GM12891 (cell line): ENCODE data around the gene RSPH6A.

Experiments used
- DNase-seq: peaks from one replicate; pipeline ENCODE4 v3.0.0; 2011; ENCODE audit warnings: low spot score; ENCODE audit not compliant: insufficient read length
- FAIRE-seq: peaks from 2 replicates; lab custom pipeline; 2011; peaks lifted over from hg19 to GRCh38; lab: Jason Lieb, UNC
- PAX5 ChIP-seq: IDR thresholded peaks from 2 replicates; pipeline ENCODE4 v1.6.1; 2011; ENCODE audit warnings: low read length, moderate library complexity, mild to moderate bottlenecking; ENCODE audit not compliant: insufficient read depth, severe bottlenecking
- POLR2A ChIP-seq: IDR thresholded peaks from 2 replicates; pipeline ENCODE4 v1.6.1; 2011; ENCODE audit warnings: low read depth, low read length, control low read depth
- POLR2AphosphoS5 ChIP-seq: IDR thresholded peaks from 2 replicates; pipeline ENCODE4 v1.6.1; 2011; ENCODE audit warnings: low read depth, low read length, control low read depth
- POU2F2 ChIP-seq: IDR thresholded peaks from 2 replicates; pipeline ENCODE4 v1.6.1; 2011; ENCODE audit warnings: low read depth, mild to moderate bottlenecking, control low read depth, low read length, moderate library complexity
- SPI1 ChIP-seq: IDR thresholded peaks from 2 replicates; pipeline ENCODE4 v1.6.1; 2011; ENCODE audit warnings: low read depth, low read length, control low read depth
- TAF1 ChIP-seq: IDR thresholded peaks from 2 replicates; pipeline ENCODE4 v1.6.1; 2011; ENCODE audit warnings: low read depth, low read length, control low read depth

Gene RSPH6A

GRCh38 chr19:45825263-45825605 lies 10.1 kb upstream of the RSPH6A start:
- FAIRE-seq (no peak), DNase-seq (no peak)
- TF ChIP-seq POU2F2 (no peak), TAF1 (no peak), POLR2AphosphoS5 (no peak), PAX5 (no peak), POLR2A (no peak), SPI1 (no peak)

- DNase-seq (no peak), FAIRE-seq (peak; percentile 43)
- no peak for TF ChIP-seq PAX5
These were observed 9.6 kb upstream of the RSPH6A start for GRCh38 chr19:45824531-45825262.

- TF ChIP-seq SPI1, result no peak
- no peak for TF ChIP-seq TAF1
- peak; percentile 32; the same call in 1 of the 2 replicates for TF ChIP-seq POLR2AphosphoS5
- no peak for TF ChIP-seq POLR2A
- no peak for TF ChIP-seq PAX5
- TF ChIP-seq POU2F2, result no peak
- DNase-seq (no peak), FAIRE-seq (no peak)
These were observed 8.9 kb upstream of the RSPH6A start for GRCh38 chr19:45824041-45824471.

GRCh38 chr19:45823182-45823581 lies 8.1 kb upstream of the RSPH6A start:
- TF ChIP-seq POLR2AphosphoS5 (no peak), PAX5 (no peak), POU2F2 (no peak), SPI1 (no peak), POLR2A (no peak)
- DNase-seq (no peak), FAIRE-seq (no peak)

GRCh38 chr19:45822716-45823115 lies 7.6 kb upstream of the RSPH6A start:
- no peak for TF ChIP-seq POU2F2
- TF ChIP-seq TAF1, result no peak
- no peak for TF ChIP-seq SPI1
- no peak for TF ChIP-seq POLR2AphosphoS5
- TF ChIP-seq POLR2A, result no peak
- no peak for TF ChIP-seq PAX5
- no peak for FAIRE-seq
- DNase-seq, result no peak

GRCh38 chr19:45821570-45821969 lies 6.5 kb upstream of the RSPH6A start:
- no peak for FAIRE-seq
- TF ChIP-seq SPI1, result no peak
- no peak for TF ChIP-seq TAF1
- TF ChIP-seq POU2F2, result no peak
- no peak for TF ChIP-seq POLR2AphosphoS5
- TF ChIP-seq POLR2A, result no peak
- TF ChIP-seq PAX5, result no peak
- DNase-seq, result no peak

- TF ChIP-seq SPI1 (no peak), POLR2AphosphoS5 (no peak), PAX5 (no peak), POLR2A (no peak), POU2F2 (no peak), TAF1 (no peak)
- FAIRE-seq, result no peak
These were observed 6.0 kb upstream of the RSPH6A start for GRCh38 chr19:45821103-45821521.

GRCh38 chr19:45820413-45821102 lies 5.5 kb upstream of the RSPH6A start:
- FAIRE-seq, result no peak
- DNase-seq, result no peak
- TF ChIP-seq SPI1 (no peak), TAF1 (no peak), POU2F2 (no peak), POLR2A (no peak), PAX5 (no peak), POLR2AphosphoS5 (no peak)

More at GRCh38 chr19:45821103-45821521, 6.0 kb upstream of the RSPH6A start:
- DNase-seq, result no peak

GRCh38 chr19:45819769-45820168 lies 4.7 kb upstream of the RSPH6A start:
- FAIRE-seq, result no peak
- TF ChIP-seq TAF1, result no peak
- no peak for TF ChIP-seq SPI1
- TF ChIP-seq POLR2AphosphoS5, result no peak
- TF ChIP-seq POU2F2, result no peak
- no peak for TF ChIP-seq PAX5
- TF ChIP-seq POLR2A, result no peak
- DNase-seq, result no peak

GRCh38 chr19:45817725-45818301 lies 2.7 kb upstream of the RSPH6A start:
- no peak for DNase-seq
- no peak for FAIRE-seq
- no peak for TF ChIP-seq POU2F2
- TF ChIP-seq POLR2A, result no peak
- no peak for TF ChIP-seq SPI1
- no peak for TF ChIP-seq PAX5
- TF ChIP-seq POLR2AphosphoS5, result no peak
- TF ChIP-seq TAF1, result no peak
